Astrocyte of the spinal cord (primary cell): ENCODE measurements around the gene CAD.
A peak's percentile ranks its signal among the peaks of the same experiment; 100 is the strongest.

Experiments
- DNase-seq: peaks from one replicate; pipeline ENCODE4 v3.0.0; 2011; ENCODE audit warnings: low read depth, low spot score
- H3K4me3 ChIP-seq: 2 replicates; pipeline ENCODE4 v1.5.1; 2011; ENCODE audit warnings: low read depth, mild to moderate bottlenecking, low read length, moderate library complexity
- CTCF ChIP-seq: IDR thresholded peaks from 2 replicates; pipeline ENCODE4 v1.5.1; 2012; ENCODE audit warnings: low read depth, mild to moderate bottlenecking, low read length, inconsistent platforms
- in situ Hi-C: cut with HindIII; loops from 2 replicates; pipeline ENCODE4 v1.10.0; 2017; ENCODE audit warnings: low sequenced_read_pairs

The CAD gene

GRCh38 chr2:27245116-27245515 is 27.9 kb downstream of the CAD start:
- in situ Hi-C loops: no loop called here
- no peak overlapping the region for H3K4me3 ChIP-seq
- DNase-seq: no peak
- no peak for TF ChIP-seq CTCF

GRCh38 chr2:27245626-27246025 is 28.5 kb downstream of the CAD start:
- DNase-seq: no peak
- H3K4me3 ChIP-seq: no peak overlapping the region
- in situ Hi-C loops: no loop called here
- no peak for TF ChIP-seq CTCF

- no peak for TF ChIP-seq CTCF
- no peak for DNase-seq
- no peak overlapping the region for H3K4me3 ChIP-seq
- in situ Hi-C loops: no loop called here
Measured at GRCh38 chr2:27247893-27248292, 30.7 kb downstream of the CAD start.

GRCh38 chr2:27249159-27249890 is 32.2 kb downstream of the CAD start:
- no peak for TF ChIP-seq CTCF
- in situ Hi-C loops: no loop called here
- DNase-seq: peak; percentile 44
- H3K4me3 ChIP-seq: no peak overlapping the region

GRCh38 chr2:27249891-27250651 is 32.9 kb downstream of the CAD start:
- in situ Hi-C loops: loop anchor here (25.0 kb wide), 1 partner anchor 138 kb away; the partner anchor contains the start of genes ABHD1 and CGREF1
- DNase-seq: peak; percentile 13
- H3K4me3 ChIP-seq: no peak overlapping the region
- TF ChIP-seq CTCF: peak; percentile 80

- DNase-seq: no peak
- in situ Hi-C loops: loop anchor here (25.0 kb wide), 1 partner anchor 139 kb away; the partner anchor contains the start of genes ABHD1 and CGREF1
- H3K4me3 ChIP-seq: no peak overlapping the region
- TF ChIP-seq CTCF: no peak
Measured at GRCh38 chr2:27250652-27251379, 33.6 kb downstream of the CAD start.
